GM19238 (cell line): Measurements from ENCODE around the gene ROPN1L.

Source experiments
- DNase-seq: peaks from one replicate; pipeline ENCODE4 v3.0.0; 2011; ENCODE audit warnings: low spot score; ENCODE audit not compliant: insufficient read length

The ROPN1L gene

GRCh38 chr5:10427978-10428377, 13.7 kb upstream of the ROPN1L start:
- DNase-seq, result no peak

- no peak for DNase-seq
Measured at GRCh38 chr5:10431415-10431814, 10.3 kb upstream of the ROPN1L start.

- DNase-seq, result no peak
Measured at GRCh38 chr5:10432059-10433008, 9.3 kb upstream of the ROPN1L start.

- DNase-seq, result no peak
Measured at GRCh38 chr5:10434392-10434791, 7.3 kb upstream of the ROPN1L start.

GRCh38 chr5:10438301-10438700, 3.4 kb upstream of the ROPN1L start:
- no peak for DNase-seq

- no peak for DNase-seq
Measured at GRCh38 chr5:10439692-10440091, 2.0 kb upstream of the ROPN1L start.

- no peak for DNase-seq
Measured at GRCh38 chr5:10440367-10440990, 1.2 kb upstream of the ROPN1L start.

GRCh38 chr5:10441992-10442435, 335 bp downstream of the ROPN1L start:
- no peak for DNase-seq

- DNase-seq, result no peak
Measured at GRCh38 chr5:10442576-10442975, 897 bp downstream of the ROPN1L start.

GRCh38 chr5:10445352-10445751, 3.7 kb downstream of the ROPN1L start:
- no peak for DNase-seq

- DNase-seq, result no peak
Measured at GRCh38 chr5:10446490-10446889, 4.8 kb downstream of the ROPN1L start.

- no peak for DNase-seq
Measured at GRCh38 chr5:10447041-10447440, 5.4 kb downstream of the ROPN1L start.

GRCh38 chr5:10448754-10449360, 7.2 kb downstream of the ROPN1L start:
- no peak for DNase-seq

GRCh38 chr5:10451137-10451824, 9.6 kb downstream of the ROPN1L start:
- no peak for DNase-seq

GRCh38 chr5:10452768-10453331, 11.2 kb downstream of the ROPN1L start:
- DNase-seq, result peak; percentile 50

- no peak for DNase-seq
Measured at GRCh38 chr5:10453545-10453944, 11.9 kb downstream of the ROPN1L start.

- DNase-seq, result no peak
Measured at GRCh38 chr5:10454591-10455276, 13.1 kb downstream of the ROPN1L start.

GRCh38 chr5:10455277-10455670, 13.6 kb downstream of the ROPN1L start:
- DNase-seq, result no peak

GRCh38 chr5:10456583-10457420, 15.1 kb downstream of the ROPN1L start:
- DNase-seq, result no peak
